Measurements from ENCODE around the gene MCC.

- TF ChIP-seq REST (tag by site-specific recombination; IDR thresholded peaks at IDR 0.05) (no peak), CTCF (tag by site-specific recombination; IDR thresholded peaks at IDR 0.05) (no peak), ZNF510 (tag by site-specific recombination; IDR thresholded peaks at IDR 0.05; ENCODE audit: insufficient replicate concordance) (no peak)
- TF ChIP-seq, protein P1, sequence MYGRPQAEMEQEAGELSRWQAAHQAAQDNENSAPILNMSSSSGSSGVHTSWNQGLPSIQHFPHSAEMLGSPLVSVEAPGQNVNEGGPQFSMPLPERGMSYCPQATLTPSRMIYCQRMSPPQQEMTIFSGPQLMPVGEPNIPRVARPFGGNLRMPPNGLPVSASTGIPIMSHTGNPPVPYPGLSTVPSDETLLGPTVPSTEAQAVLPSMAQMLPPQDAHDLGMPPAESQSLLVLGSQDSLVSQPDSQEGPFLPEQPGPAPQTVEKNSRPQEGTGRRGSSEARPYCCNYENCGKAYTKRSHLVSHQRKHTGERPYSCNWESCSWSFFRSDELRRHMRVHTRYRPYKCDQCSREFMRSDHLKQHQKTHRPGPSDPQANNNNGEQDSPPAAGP (tag by site-specific recombination; IDR thresholded peaks at IDR 0.05) = no peak
Measured at GRCh38 chr5:113512341-113512740, 24.1 kb upstream of the MCC start.
